GM12878 (cell line): ENCODE measurements around the gene DCAF5. TPM values are rescaled to one million over a fixed set of nuclear protein-coding genes. Genes with fewer than 3 reads are reported as not detected.

Experiments
- BCL11A ChIP-seq: IDR thresholded peaks from 2 replicates; pipeline ENCODE4 v1.6.1; 2011; ENCODE audit warnings: low read depth, low read length
- CTCF ChIP-seq, 3 experiments: IDR thresholded peaks in 2 of 3; conservative IDR thresholded peaks in 1 of 3; 2 replicates each; pipeline ENCODE4 v1.5.1; 2011; ENCODE audit warnings: low read depth in 3 of 3, low read length in 3 of 3, mild to moderate bottlenecking in 3 of 3, control low read depth in 2 of 3, moderate library complexity in 2 of 3, inconsistent platforms in 1 of 3, mixed read lengths in 1 of 3; ENCODE audit not compliant: control insufficient read depth in 2 of 3, insufficient read depth in 1 of 3; ENCODE audit errors: extremely low read depth in 1 of 3
- EP300 ChIP-seq, 2 experiments: fragments of 150-350 bp in 1 of 2; IDR thresholded peaks; 2 replicates each; pipeline ENCODE4 v1.6.1; 2011 to 2012; ENCODE audit warnings: low read depth in 2 of 2, low read length in 2 of 2, borderline replicate concordance in 1 of 2, improper control_type of control experiment in 1 of 2, inconsistent platforms in 1 of 2; ENCODE audit not compliant: control insufficient read depth in 1 of 2
- GATAD2B ChIP-seq: fragments of 450-650 bp; conservative IDR thresholded peaks from 2 replicates; pipeline ENCODE4 v1.6.1; 2017; ENCODE audit warnings: low read depth, mild to moderate bottlenecking, moderate library complexity
- IKZF1 ChIP-seq: fragments of 450-650 bp; conservative IDR thresholded peaks from 2 replicates; pipeline ENCODE4 v1.6.1; 2017; ENCODE audit warnings: antibody characterized with exemption, mild to moderate bottlenecking
- KAT2A ChIP-seq: conservative IDR thresholded peaks from 2 replicates; pipeline ENCODE4 v1.6.1; 2011; ENCODE audit warnings: low read depth, low read length; ENCODE audit not compliant: control insufficient read depth
- MXI1 ChIP-seq: fragments of 150-350 bp; IDR thresholded peaks from 2 replicates; pipeline ENCODE4 v1.6.1; 2011; ENCODE audit warnings: low read depth, mild to moderate bottlenecking, inconsistent platforms, low read length, improper control_type of control experiment
- NKRF ChIP-seq: fragments of 450-650 bp; conservative IDR thresholded peaks from 2 replicates; pipeline ENCODE4 v1.6.1; 2017; ENCODE audit warnings: mild to moderate bottlenecking, moderate library complexity
- NR2C2 ChIP-seq: IDR thresholded peaks from 2 replicates; pipeline ENCODE4 v1.6.1; 2011; ENCODE audit warnings: borderline replicate concordance, low read depth; ENCODE audit not compliant: control insufficient read depth, insufficient read length
- RB1 ChIP-seq: fragments of 450-650 bp; formaldehyde crosslinking; IDR thresholded peaks from 2 replicates; pipeline ENCODE4 v1.6.1; 2017; ENCODE audit warnings: mild to moderate bottlenecking, borderline replicate concordance
- RELA ChIP-seq: fragments of 450-650 bp; IDR thresholded peaks from 2 replicates; pipeline ENCODE4 v1.8.0; 2014; ENCODE audit warnings: borderline replicate concordance; ENCODE audit not compliant: partially characterized antibody
- SIN3A ChIP-seq: IDR thresholded peaks from 2 replicates; pipeline ENCODE4 v1.6.1; 2012; ENCODE audit warnings: low read depth, low read length, improper control_type of control experiment
- SMARCA5 ChIP-seq: fragments of 450-650 bp; IDR thresholded peaks from 2 replicates; pipeline ENCODE4 v1.6.1; 2017; ENCODE audit warnings: mild to moderate bottlenecking
- STAT3 ChIP-seq: IDR thresholded peaks from 2 replicates; pipeline ENCODE4 v1.6.1; 2011; ENCODE audit warnings: low read depth, low read length, improper control_type of control experiment
- TCF3 ChIP-seq: IDR thresholded peaks from 2 replicates; pipeline ENCODE4 v1.6.1; 2012; ENCODE audit warnings: low read depth, mild to moderate bottlenecking, low read length, borderline replicate concordance; ENCODE audit not compliant: insufficient read depth
- YBX1 ChIP-seq: fragments of 450-650 bp; IDR thresholded peaks from 2 replicates; pipeline ENCODE4 v1.6.1; 2016; ENCODE audit warnings: antibody characterized with exemption
- ZBED1 ChIP-seq: IDR thresholded peaks from 2 replicates; pipeline ENCODE4 v1.6.1; 2016; ENCODE audit warnings: borderline replicate concordance
- ZNF207 ChIP-seq: fragments of 450-650 bp; IDR thresholded peaks from 2 replicates; pipeline ENCODE4 v1.6.1; 2014; ENCODE audit warnings: antibody characterized with exemption, mild to moderate bottlenecking, borderline replicate concordance
- ZNF217 ChIP-seq: fragments of 450-650 bp; IDR thresholded peaks from 2 replicates; pipeline ENCODE4 v1.6.1; 2017; ENCODE audit warnings: antibody characterized with exemption, mild to moderate bottlenecking
- ZNF24 ChIP-seq: fragments of 450-650 bp; IDR thresholded peaks from 2 replicates; pipeline ENCODE4 v1.6.1; 2017; ENCODE audit warnings: antibody characterized with exemption, mild to moderate bottlenecking
- ZSCAN29 ChIP-seq: fragments of 450-650 bp; IDR thresholded peaks from 2 replicates; pipeline ENCODE4 v1.6.1; 2017; ENCODE audit warnings: mild to moderate bottlenecking, moderate library complexity
- polyA plus RNA-seq, 11 experiments: library from polyadenylated mRNA; depleted of rRNA in 4 of 11; unstranded in 6 of 11; stranded (reverse) in 5 of 11; fragments of >200 nt; fragmentation: Nextera tagmentation in 4 of 11; fragmentation: Illumina TruSeq in 1 of 11; extraction: Ambion mirVana in 4 of 11; extraction: Trizol in 1 of 11; gene quantifications; 1 replicate in 1 of 11; 2 replicates in 10 of 11; pipeline versions ENCODE4 v1.2.1 to v1.2.3, GENCODE V29; 2011 to 2016; ENCODE audit warnings: inconsistent platforms in 2 of 11, missing spikeins in 2 of 11, low read depth in 1 of 11
- total RNA-seq, 4 experiments: library from RNA; depleted of rRNA in 3 of 4; stranded (reverse); fragments of >200 nt in 3 of 4; fragmentation: Illumina TruSeq in 1 of 4; extraction: Trizol in 1 of 4; gene quantifications; 2 replicates each; pipeline versions ENCODE4 v1.2.1 to v1.2.3, GENCODE V29; 2013 to 2021
- TF ChIP-seq, protein P1 (sequence below): IDR thresholded peaks from 2 replicates; pipeline ENCODE4 v1.6.1; 2012; ENCODE audit warnings: low read depth, low read length, improper control_type of control experiment
- TF ChIP-seq, protein P2 (sequence below): fragments of 450-650 bp; IDR thresholded peaks from 2 replicates; pipeline ENCODE4 v1.6.1; 2016; ENCODE audit warnings: mild to moderate bottlenecking
- TF ChIP-seq, protein P3 (sequence below): IDR thresholded peaks from 2 replicates; pipeline ENCODE4 v1.6.1; 2011; ENCODE audit warnings: borderline replicate concordance, low read depth, mild to moderate bottlenecking, moderate library complexity, mixed read lengths, low read length; ENCODE audit not compliant: insufficient read depth; ENCODE audit errors: extremely low read length

The DCAF5 gene
- total and polyA plus RNA-seq, 10 of the 15 experiments (the other 5 are each of a cell fraction or from before 2014, with no cell fraction given), result 6.8 to 38.1 (median 19.1) TPM

DNA sequence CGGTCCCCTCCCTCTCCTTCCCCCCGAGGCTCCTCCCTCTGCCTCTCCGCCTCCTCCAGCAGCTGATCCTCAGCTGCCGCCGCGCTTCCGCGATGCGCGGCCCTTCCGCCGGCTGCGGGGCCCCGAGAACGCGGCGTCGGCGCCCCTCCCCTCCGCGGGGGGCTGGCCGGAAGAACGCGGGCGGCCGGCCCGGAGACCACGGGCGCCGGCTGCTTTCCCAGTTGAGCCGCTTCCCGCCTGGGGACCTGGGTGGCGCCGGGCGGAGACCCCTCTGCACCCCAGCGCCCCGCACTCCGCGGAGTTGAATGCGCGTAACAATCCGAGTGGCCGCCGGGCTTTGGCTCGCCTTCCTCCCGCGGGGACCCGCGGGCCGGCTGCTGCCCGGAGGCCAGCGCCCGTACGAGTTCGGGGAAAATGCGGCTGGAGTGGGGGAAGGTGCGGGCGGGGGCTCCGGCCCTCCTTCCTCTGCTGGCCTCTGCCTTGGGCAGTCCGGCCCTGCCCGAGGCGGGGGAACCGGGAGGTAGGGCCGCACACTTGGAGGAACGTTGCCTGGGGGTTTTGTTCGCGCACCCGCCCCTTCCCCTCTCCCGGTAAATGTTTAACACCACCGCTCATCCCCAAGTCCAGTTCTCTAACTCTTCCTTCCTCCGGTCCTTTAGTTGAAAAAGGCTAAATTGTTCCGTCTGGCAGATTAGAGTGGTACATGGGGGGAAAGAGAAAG lies 393 bp upstream of the DCAF5 start (continued):
- TF ChIP-seq RELA (peak; percentile 20), YBX1 (no peak), TCF3 (peak; percentile 82), ZBED1 (no peak), IKZF1 (peak; percentile 86), RB1 (peak; percentile 79; the same call in 1 of the 2 replicates), MXI1 (peak; percentile 55; the same call in 1 of the 2 replicates), ZNF217 (peak; percentile 51; the same call in 1 of the 2 replicates), ZNF24 (0 out of 2 replicates have a peak, but pooled peaks have one; percentile 14), EP300 (IDR thresholded peaks at IDR 0.05; ENCODE audit: borderline replicate concordance in 1 of 2, control insufficient read depth in 1 of 2, low read depth in 2 of 2, low read length in 2 of 2) (no peak), ZSCAN29 (0 out of 2 replicates have a peak, but pooled peaks have one; percentile 2), KAT2A (no peak), GATAD2B (peak; percentile 97), NR2C2 (no peak), STAT3 (no peak), SMARCA5 (peak; percentile 57), ZNF207 (peak; percentile 82; the same call in 1 of the 2 replicates), SIN3A (peak; percentile 92), CTCF (IDR thresholded peaks at IDR 0.05 in 2 of 3, conservative IDR thresholded peaks at IDR 0.05 in 1 of 3; ENCODE audit: control insufficient read depth in 2 of 3, extremely low read depth in 1 of 3, insufficient read depth in 1 of 3, low read depth in 3 of 3, low read length in 3 of 3) (no peak), NKRF (peak; percentile 89), BCL11A (no peak)
- TF ChIP-seq, protein P1, sequence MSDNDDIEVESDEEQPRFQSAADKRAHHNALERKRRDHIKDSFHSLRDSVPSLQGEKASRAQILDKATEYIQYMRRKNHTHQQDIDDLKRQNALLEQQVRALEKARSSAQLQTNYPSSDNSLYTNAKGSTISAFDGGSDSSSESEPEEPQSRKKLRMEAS, result 0 out of 2 replicates have a peak, but pooled peaks have one; percentile 33
- TF ChIP-seq, protein P2, sequence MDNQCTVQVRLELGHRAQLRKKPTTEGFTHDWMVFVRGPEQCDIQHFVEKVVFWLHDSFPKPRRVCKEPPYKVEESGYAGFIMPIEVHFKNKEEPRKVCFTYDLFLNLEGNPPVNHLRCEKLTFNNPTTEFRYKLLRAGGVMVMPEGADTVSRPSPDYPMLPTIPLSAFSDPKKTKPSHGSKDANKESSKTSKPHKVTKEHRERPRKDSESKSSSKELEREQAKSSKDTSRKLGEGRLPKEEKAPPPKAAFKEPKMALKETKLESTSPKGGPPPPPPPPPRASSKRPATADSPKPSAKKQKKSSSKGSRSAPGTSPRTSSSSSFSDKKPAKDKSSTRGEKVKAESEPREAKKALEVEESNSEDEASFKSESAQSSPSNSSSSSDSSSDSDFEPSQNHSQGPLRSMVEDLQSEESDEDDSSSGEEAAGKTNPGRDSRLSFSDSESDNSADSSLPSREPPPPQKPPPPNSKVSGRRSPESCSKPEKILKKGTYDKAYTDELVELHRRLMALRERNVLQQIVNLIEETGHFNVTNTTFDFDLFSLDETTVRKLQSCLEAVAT, result 0 out of 2 replicates have a peak, but pooled peaks have one; percentile 16
- TF ChIP-seq, protein P3, sequence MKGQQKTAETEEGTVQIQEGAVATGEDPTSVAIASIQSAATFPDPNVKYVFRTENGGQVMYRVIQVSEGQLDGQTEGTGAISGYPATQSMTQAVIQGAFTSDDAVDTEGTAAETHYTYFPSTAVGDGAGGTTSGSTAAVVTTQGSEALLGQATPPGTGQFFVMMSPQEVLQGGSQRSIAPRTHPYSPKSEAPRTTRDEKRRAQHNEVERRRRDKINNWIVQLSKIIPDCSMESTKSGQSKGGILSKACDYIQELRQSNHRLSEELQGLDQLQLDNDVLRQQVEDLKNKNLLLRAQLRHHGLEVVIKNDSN, result peak; percentile 27
